GM21825 (cell line): ENCODE measurements around the gene KCNQ2.

Experiments used
- ATAC-seq: cut with Tn5 transposase; IDR thresholded peaks from one replicate; pipeline ENCODE4 v1.9.1; 2021; ENCODE audit warnings: mild to moderate bottlenecking, moderate library complexity; ENCODE audit not compliant: unreplicated experiment

KCNQ2 gene

GRCh38 chr20:63361519-63362435 lies 110.7 kb downstream of the KCNQ2 start:
- no peak for ATAC-seq

- no peak for ATAC-seq
These were observed 111.5 kb downstream of the KCNQ2 start, which contains the start of gene CHRNA4 for GRCh38 chr20:63360850-63361518. CHRNA4 (minus strand) TSS chr20:63361349; CDS start chr20:63361165, 184 bp downstream.

GRCh38 chr20:63359937-63360849 lies 112.3 kb downstream of the KCNQ2 start:
- ATAC-seq, result no peak

GRCh38 chr20:63359164-63359934 lies 113.1 kb downstream of the KCNQ2 start:
- no peak for ATAC-seq

GRCh38 chr20:63357921-63358905 lies 114.2 kb downstream of the KCNQ2 start:
- ATAC-seq, result no peak

- no peak for ATAC-seq
These were observed 115.2 kb downstream of the KCNQ2 start for GRCh38 chr20:63356931-63357879.

GRCh38 chr20:63356511-63356910 lies 115.9 kb downstream of the KCNQ2 start:
- ATAC-seq, result no peak

GRCh38 chr20:63355781-63356295 lies 116.6 kb downstream of the KCNQ2 start:
- no peak for ATAC-seq

GRCh38 chr20:63354636-63355350 lies 117.7 kb downstream of the KCNQ2 start:
- ATAC-seq, result no peak

GRCh38 chr20:63352811-63353221 lies 119.6 kb downstream of the KCNQ2 start:
- ATAC-seq, result no peak

GRCh38 chr20:63351811-63352591 lies 120.5 kb downstream of the KCNQ2 start:
- ATAC-seq, result no peak

GRCh38 chr20:63351326-63351700 lies 121.1 kb downstream of the KCNQ2 start:
- no peak for ATAC-seq

GRCh38 chr20:63350597-63351325 lies 121.7 kb downstream of the KCNQ2 start:
- no peak for ATAC-seq
